HEK293 (cell line): ENCODE data around the gene GPX4.

Experiments
- CTCF ChIA-PET: fragments of 350-600 bp; formaldehyde crosslinking; extraction: SDS; loops from one replicate; lab custom pipeline; 2021; ENCODE audit warnings: antibody characterized with exemption; lab: Yijun Ruan, JAX
- POLR2A ChIA-PET: fragments of 300-600 bp; formaldehyde crosslinking; extraction: SDS; loops from one replicate; lab custom pipeline; 2020; ENCODE audit warnings: antibody characterized with exemption, inconsistent platforms; lab: Yijun Ruan, JAX
- H3K27ac ChIP-seq: fragments of 200-500 bp; sonication (Bioruptor generic); 2 replicates; pipeline ENCODE4 v1.5.1; 2014; ENCODE audit warnings: low read depth, low read length, control low read depth, inconsistent platforms; ENCODE audit errors: extremely low read depth
- H3K36me3 ChIP-seq, 2 experiments: fragments of 200-500 bp in 1 of 2; sonication (Bioruptor generic) in 1 of 2; 1 replicate in 1 of 2; 2 replicates in 1 of 2; pipeline ENCODE4 v1.5.1; 2014 to 2017; ENCODE audit warnings: inconsistent platforms in 2 of 2, low read length in 2 of 2; ENCODE audit not compliant: control insufficient read depth in 2 of 2, insufficient read depth in 1 of 2
- H3K4me1 ChIP-seq: fragments of 200-500 bp; sonication (Bioruptor generic); 2 replicates; pipeline ENCODE4 v1.5.1; 2014; ENCODE audit warnings: mild to moderate bottlenecking, low read length, inconsistent platforms; ENCODE audit not compliant: control insufficient read depth, insufficient read depth
- H3K4me3 ChIP-seq: 2 replicates; pipeline ENCODE4 v1.5.1; 2011; ENCODE audit warnings: low read depth, mild to moderate bottlenecking, control low read depth, low read length, moderate library complexity
- H3K9me3 ChIP-seq: fragments of 200-500 bp; sonication (Bioruptor generic); 2 replicates; pipeline ENCODE4 v1.5.1; 2014; ENCODE audit warnings: low read depth, low read length, inconsistent platforms; ENCODE audit not compliant: control insufficient read depth, insufficient read depth
- BCL11A ChIP-seq: fragments of 450-650 bp; formaldehyde crosslinking; IDR thresholded peaks from 2 replicates; pipeline ENCODE4 v1.5.1; 2016; ENCODE audit warnings: low read depth, missing biosample characterization, missing genetic modification characterization
- KLF16 ChIP-seq: fragments of 450-650 bp; formaldehyde crosslinking; IDR thresholded peaks from 2 replicates; pipeline ENCODE4 v1.5.1; 2017; ENCODE audit warnings: missing biosample characterization, missing genetic modification characterization
- KLF8 ChIP-seq: fragments of 450-650 bp; formaldehyde crosslinking; IDR thresholded peaks from 2 replicates; pipeline ENCODE4 v1.5.1; 2016; ENCODE audit warnings: missing biosample characterization, missing genetic modification characterization
- MZF1 ChIP-seq: fragments of 450-650 bp; formaldehyde crosslinking; IDR thresholded peaks from 2 replicates; pipeline ENCODE4 v1.5.1; 2017; ENCODE audit warnings: missing biosample characterization, missing genetic modification characterization, borderline replicate concordance
- OVOL3 ChIP-seq: fragments of 450-650 bp; formaldehyde crosslinking; IDR thresholded peaks from 2 replicates; pipeline ENCODE4 v1.5.1; 2016; ENCODE audit warnings: missing biosample characterization, missing genetic modification characterization
- REPIN1 ChIP-seq: fragments of 450-650 bp; formaldehyde crosslinking; IDR thresholded peaks from 2 replicates; pipeline ENCODE4 v1.5.1; 2017; ENCODE audit warnings: missing biosample characterization, missing genetic modification characterization, low read depth
- ZBTB1 ChIP-seq: fragments of 450-650 bp; formaldehyde crosslinking; IDR thresholded peaks from 2 replicates; pipeline ENCODE4 v1.5.1; 2016; ENCODE audit warnings: missing biosample characterization, missing genetic modification characterization
- ZNF133 ChIP-seq: fragments of 450-650 bp; formaldehyde crosslinking; IDR thresholded peaks from 2 replicates; pipeline ENCODE4 v1.5.1; 2016; ENCODE audit warnings: missing biosample characterization, missing genetic modification characterization
- ZNF155 ChIP-seq: fragments of 450-650 bp; formaldehyde crosslinking; IDR thresholded peaks from 2 replicates; pipeline ENCODE4 v1.5.1; 2016; ENCODE audit warnings: missing biosample characterization, missing genetic modification characterization
- ZNF169 ChIP-seq: fragments of 450-650 bp; formaldehyde crosslinking; IDR thresholded peaks from 2 replicates; pipeline ENCODE4 v1.5.1; 2016; ENCODE audit warnings: missing biosample characterization, missing genetic modification characterization
- ZNF354C ChIP-seq: fragments of 450-650 bp; formaldehyde crosslinking; IDR thresholded peaks from 2 replicates; pipeline ENCODE4 v1.5.1; 2016; ENCODE audit warnings: missing biosample characterization, missing genetic modification characterization, low read depth, borderline replicate concordance
- ZNF404 ChIP-seq: fragments of 450-650 bp; formaldehyde crosslinking; IDR thresholded peaks from 2 replicates; pipeline ENCODE4 v1.5.1; 2017; ENCODE audit warnings: missing biosample characterization, missing genetic modification characterization
- ZNF426 ChIP-seq: fragments of 450-650 bp; formaldehyde crosslinking; IDR thresholded peaks from 2 replicates; pipeline ENCODE4 v1.5.1; 2017; ENCODE audit warnings: missing biosample characterization, missing genetic modification characterization, mild to moderate bottlenecking, inconsistent platforms, moderate library complexity
- ZNF48 ChIP-seq: fragments of 450-650 bp; formaldehyde crosslinking; IDR thresholded peaks from 2 replicates; pipeline ENCODE4 v1.5.1; 2016; ENCODE audit warnings: missing biosample characterization, missing genetic modification characterization
- ZNF548 ChIP-seq: fragments of 450-650 bp; formaldehyde crosslinking; IDR thresholded peaks from 2 replicates; pipeline ENCODE4 v1.5.1; 2016; ENCODE audit warnings: missing biosample characterization, missing genetic modification characterization
- ZNF585B ChIP-seq: fragments of 450-650 bp; formaldehyde crosslinking; IDR thresholded peaks from 2 replicates; pipeline ENCODE4 v1.5.1; 2016; ENCODE audit warnings: missing biosample characterization, missing genetic modification characterization
- ZNF596 ChIP-seq: fragments of 450-650 bp; IDR thresholded peaks from 2 replicates; pipeline ENCODE4 v1.5.0; 2018; ENCODE audit warnings: missing biosample characterization, mild to moderate bottlenecking, missing genetic modification characterization, moderate library complexity
- ZNF660 ChIP-seq: fragments of 450-650 bp; IDR thresholded peaks from 2 replicates; pipeline ENCODE4 v1.5.1; 2018; ENCODE audit warnings: missing biosample characterization, mild to moderate bottlenecking, missing genetic modification characterization
- ZNF664 ChIP-seq: fragments of 450-650 bp; formaldehyde crosslinking; IDR thresholded peaks from 2 replicates; pipeline ENCODE4 v1.5.1; 2016; ENCODE audit warnings: missing biosample characterization, missing genetic modification characterization
- ZNF747 ChIP-seq: fragments of 450-650 bp; formaldehyde crosslinking; IDR thresholded peaks from 2 replicates; pipeline ENCODE4 v1.5.1; 2016; ENCODE audit warnings: missing biosample characterization, missing genetic modification characterization
- TF ChIP-seq, protein P1 (sequence below): fragments of 450-650 bp; formaldehyde crosslinking; IDR thresholded peaks from 2 replicates; pipeline ENCODE4 v1.5.1; 2016; ENCODE audit warnings: missing biosample characterization, missing genetic modification characterization
- TF ChIP-seq, protein P2 (sequence below): fragments of 450-650 bp; formaldehyde crosslinking; IDR thresholded peaks from 2 replicates; pipeline ENCODE4 v1.5.1; 2016; ENCODE audit warnings: missing biosample characterization, missing genetic modification characterization
- TF ChIP-seq, protein P3 (sequence below): fragments of 450-650 bp; formaldehyde crosslinking; IDR thresholded peaks from 2 replicates; pipeline ENCODE4 v1.5.1; 2017; ENCODE audit warnings: missing biosample characterization, missing genetic modification characterization
- TF ChIP-seq, protein P4 (sequence below): fragments of 450-650 bp; formaldehyde crosslinking; IDR thresholded peaks from 2 replicates; pipeline ENCODE4 v1.5.1; 2017; ENCODE audit warnings: missing biosample characterization, missing genetic modification characterization
- TF ChIP-seq, protein P5 (sequence below): fragments of 450-650 bp; formaldehyde crosslinking; IDR thresholded peaks from 2 replicates; pipeline ENCODE4 v1.5.1; 2016; ENCODE audit warnings: missing biosample characterization, missing genetic modification characterization
- TF ChIP-seq, protein P6 (sequence below): fragments of 450-650 bp; formaldehyde crosslinking; IDR thresholded peaks from 2 replicates; pipeline ENCODE4 v1.5.1; 2016; ENCODE audit warnings: missing biosample characterization, missing genetic modification characterization, low read depth

Gene GPX4

DNA sequence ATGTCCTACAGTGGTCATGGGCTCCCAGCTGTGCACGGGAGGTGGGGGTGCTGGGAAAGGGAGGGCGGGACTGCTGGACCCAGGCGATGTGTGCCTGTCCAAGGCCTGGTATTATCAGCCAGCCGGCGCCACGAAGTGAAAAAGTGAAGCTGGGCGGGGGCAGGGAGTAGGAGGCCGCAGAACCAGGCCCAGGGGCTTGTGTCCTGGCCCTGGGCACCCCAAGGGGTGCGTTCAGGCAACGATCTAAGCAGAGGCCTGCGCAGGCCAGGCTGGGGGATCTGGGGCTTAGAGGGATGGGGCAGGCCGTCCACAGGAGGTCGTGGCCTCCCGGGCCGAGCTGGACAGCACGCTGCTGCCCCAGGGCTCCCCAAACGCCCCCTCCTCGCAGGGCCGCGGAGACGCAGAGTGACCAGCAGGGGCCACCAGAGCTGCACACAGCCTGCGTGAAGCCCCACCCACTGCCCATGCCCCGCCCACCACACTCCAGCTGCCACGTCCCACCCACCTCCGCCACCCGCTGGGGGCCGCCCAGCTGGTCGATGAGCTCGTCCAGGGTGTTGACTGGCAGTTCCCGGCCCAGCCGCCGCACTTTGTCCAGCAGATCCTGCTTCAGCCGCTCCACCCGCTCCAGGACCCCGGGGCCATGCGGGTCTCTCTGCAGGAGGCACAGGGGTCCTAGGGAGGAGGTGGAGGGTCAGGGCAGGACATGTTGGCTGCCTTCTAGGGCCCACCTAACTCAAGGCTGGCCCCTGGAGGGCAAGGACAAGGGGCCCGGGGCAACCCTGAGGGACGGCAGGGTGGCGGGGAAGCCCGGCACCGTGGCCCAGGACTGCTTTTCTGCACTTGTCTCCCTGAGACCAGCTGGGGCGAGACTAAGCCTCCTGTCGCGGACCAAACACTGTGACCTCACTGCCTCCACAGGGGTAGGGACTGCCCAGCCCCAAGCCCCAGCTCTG, 9.5 kb downstream of the GPX4 start:
- ChIA-PET POLR2A (interaction anchor here (0.5 to 1.7 kb wide), 11 partner anchors 9 to 156 kb away, joined by 3 to 8 read pairs (median 4); partner anchors contain the start of genes ABCA7, CBARP, CIRBP and GPX4), CTCF (interaction anchor here (0.6 to 3.9 kb wide), 29 partner anchors 10 to 388 kb away, joined by 3 to 40 read pairs (median 4); partner anchors contain the start of genes CBARP, GPX4 and RNU6-2)
- H3K9me3 ChIP-seq = no peaks in the 10 kb centered on the region
- peaks cover 0 to 46% of the 10 kb centered on the region in 2 experiments; a peak in 1 of 3 replicates for H3K36me3 ChIP-seq
- H3K4me3 ChIP-seq = no peak overlapping the region
- H3K4me1 ChIP-seq = peaks cover 4% of the 10 kb centered on the region; the same call in 1 of the 2 replicates
- no peak overlapping the region for H3K27ac ChIP-seq
- TF ChIP-seq, protein P1, sequence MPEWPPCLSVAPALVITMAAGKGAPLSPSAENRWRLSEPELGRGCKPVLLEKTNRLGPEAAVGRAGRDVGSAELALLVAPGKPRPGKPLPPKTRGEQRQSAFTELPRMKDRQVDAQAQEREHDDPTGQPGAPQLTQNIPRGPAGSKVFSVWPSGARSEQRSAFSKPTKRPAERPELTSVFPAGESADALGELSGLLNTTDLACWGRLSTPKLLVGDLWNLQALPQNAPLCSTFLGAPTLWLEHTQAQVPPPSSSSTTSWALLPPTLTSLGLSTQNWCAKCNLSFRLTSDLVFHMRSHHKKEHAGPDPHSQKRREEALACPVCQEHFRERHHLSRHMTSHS (tag by site-specific recombination) = no peak
- no peak for TF ChIP-seq ZNF404 (tag by site-specific recombination)
- no peak for TF ChIP-seq ZNF747 (tag by site-specific recombination)
- no peak for TF ChIP-seq OVOL3 (tag by site-specific recombination)
- TF ChIP-seq, protein P2, sequence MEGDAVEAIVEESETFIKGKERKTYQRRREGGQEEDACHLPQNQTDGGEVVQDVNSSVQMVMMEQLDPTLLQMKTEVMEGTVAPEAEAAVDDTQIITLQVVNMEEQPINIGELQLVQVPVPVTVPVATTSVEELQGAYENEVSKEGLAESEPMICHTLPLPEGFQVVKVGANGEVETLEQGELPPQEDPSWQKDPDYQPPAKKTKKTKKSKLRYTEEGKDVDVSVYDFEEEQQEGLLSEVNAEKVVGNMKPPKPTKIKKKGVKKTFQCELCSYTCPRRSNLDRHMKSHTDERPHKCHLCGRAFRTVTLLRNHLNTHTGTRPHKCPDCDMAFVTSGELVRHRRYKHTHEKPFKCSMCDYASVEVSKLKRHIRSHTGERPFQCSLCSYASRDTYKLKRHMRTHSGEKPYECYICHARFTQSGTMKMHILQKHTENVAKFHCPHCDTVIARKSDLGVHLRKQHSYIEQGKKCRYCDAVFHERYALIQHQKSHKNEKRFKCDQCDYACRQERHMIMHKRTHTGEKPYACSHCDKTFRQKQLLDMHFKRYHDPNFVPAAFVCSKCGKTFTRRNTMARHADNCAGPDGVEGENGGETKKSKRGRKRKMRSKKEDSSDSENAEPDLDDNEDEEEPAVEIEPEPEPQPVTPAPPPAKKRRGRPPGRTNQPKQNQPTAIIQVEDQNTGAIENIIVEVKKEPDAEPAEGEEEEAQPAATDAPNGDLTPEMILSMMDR (tag by site-specific recombination) = peak; percentile 91
- TF ChIP-seq ZNF354C = no peak
- TF ChIP-seq ZBTB1 (tag by site-specific recombination) = no peak
- no peak for TF ChIP-seq ZNF155
- no peak for TF ChIP-seq ZNF48 (tag by site-specific recombination)
- TF ChIP-seq MZF1 (tag by site-specific recombination) = no peak
- no peak; the same call in 1 of the 2 replicates for TF ChIP-seq BCL11A (tag by site-specific recombination)
- TF ChIP-seq ZNF664 (tag by site-specific recombination) = no peak
- TF ChIP-seq, protein P3, sequence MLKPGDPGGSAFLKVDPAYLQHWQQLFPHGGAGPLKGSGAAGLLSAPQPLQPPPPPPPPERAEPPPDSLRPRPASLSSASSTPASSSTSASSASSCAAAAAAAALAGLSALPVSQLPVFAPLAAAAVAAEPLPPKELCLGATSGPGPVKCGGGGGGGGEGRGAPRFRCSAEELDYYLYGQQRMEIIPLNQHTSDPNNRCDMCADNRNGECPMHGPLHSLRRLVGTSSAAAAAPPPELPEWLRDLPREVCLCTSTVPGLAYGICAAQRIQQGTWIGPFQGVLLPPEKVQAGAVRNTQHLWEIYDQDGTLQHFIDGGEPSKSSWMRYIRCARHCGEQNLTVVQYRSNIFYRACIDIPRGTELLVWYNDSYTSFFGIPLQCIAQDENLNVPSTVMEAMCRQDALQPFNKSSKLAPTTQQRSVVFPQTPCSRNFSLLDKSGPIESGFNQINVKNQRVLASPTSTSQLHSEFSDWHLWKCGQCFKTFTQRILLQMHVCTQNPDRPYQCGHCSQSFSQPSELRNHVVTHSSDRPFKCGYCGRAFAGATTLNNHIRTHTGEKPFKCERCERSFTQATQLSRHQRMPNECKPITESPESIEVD (tag by site-specific recombination) = no peak
- peak; percentile 58; the same call in 1 of the 2 replicates for TF ChIP-seq ZNF660 (tag by site-specific recombination)
- TF ChIP-seq KLF16 (tag by site-specific recombination) = peak; percentile 98
- no peak for TF ChIP-seq ZNF585B
- peak; percentile 72 for TF ChIP-seq KLF8 (tag by site-specific recombination)
- no peak for TF ChIP-seq ZNF596 (tag by site-specific recombination)
- TF ChIP-seq ZNF133 (tag by site-specific recombination) = no peak
- TF ChIP-seq, protein P4, sequence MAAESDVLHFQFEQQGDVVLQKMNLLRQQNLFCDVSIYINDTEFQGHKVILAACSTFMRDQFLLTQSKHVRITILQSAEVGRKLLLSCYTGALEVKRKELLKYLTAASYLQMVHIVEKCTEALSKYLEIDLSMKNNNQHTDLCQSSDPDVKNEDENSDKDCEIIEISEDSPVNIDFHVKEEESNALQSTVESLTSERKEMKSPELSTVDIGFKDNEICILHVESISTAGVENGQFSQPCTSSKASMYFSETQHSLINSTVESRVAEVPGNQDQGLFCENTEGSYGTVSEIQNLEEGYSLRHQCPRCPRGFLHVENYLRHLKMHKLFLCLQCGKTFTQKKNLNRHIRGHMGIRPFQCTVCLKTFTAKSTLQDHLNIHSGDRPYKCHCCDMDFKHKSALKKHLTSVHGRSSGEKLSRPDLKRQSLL (tag by site-specific recombination) = no peak
- TF ChIP-seq, protein P5, sequence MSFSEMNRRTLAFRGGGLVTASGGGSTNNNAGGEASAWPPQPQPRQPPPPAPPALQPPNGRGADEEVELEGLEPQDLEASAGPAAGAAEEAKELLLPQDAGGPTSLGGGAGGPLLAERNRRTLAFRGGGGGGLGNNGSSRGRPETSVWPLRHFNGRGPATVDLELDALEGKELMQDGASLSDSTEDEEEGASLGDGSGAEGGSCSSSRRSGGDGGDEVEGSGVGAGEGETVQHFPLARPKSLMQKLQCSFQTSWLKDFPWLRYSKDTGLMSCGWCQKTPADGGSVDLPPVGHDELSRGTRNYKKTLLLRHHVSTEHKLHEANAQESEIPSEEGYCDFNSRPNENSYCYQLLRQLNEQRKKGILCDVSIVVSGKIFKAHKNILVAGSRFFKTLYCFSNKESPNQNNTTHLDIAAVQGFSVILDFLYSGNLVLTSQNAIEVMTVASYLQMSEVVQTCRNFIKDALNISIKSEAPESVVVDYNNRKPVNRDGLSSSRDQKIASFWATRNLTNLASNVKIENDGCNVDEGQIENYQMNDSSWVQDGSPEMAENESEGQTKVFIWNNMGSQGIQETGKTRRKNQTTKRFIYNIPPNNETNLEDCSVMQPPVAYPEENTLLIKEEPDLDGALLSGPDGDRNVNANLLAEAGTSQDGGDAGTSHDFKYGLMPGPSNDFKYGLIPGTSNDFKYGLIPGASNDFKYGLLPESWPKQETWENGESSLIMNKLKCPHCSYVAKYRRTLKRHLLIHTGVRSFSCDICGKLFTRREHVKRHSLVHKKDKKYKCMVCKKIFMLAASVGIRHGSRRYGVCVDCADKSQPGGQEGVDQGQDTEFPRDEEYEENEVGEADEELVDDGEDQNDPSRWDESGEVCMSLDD = peak; percentile 94
- TF ChIP-seq REPIN1 (tag by site-specific recombination) = no peak
- TF ChIP-seq ZNF548 (tag by site-specific recombination) = no peak
- TF ChIP-seq, protein P6, sequence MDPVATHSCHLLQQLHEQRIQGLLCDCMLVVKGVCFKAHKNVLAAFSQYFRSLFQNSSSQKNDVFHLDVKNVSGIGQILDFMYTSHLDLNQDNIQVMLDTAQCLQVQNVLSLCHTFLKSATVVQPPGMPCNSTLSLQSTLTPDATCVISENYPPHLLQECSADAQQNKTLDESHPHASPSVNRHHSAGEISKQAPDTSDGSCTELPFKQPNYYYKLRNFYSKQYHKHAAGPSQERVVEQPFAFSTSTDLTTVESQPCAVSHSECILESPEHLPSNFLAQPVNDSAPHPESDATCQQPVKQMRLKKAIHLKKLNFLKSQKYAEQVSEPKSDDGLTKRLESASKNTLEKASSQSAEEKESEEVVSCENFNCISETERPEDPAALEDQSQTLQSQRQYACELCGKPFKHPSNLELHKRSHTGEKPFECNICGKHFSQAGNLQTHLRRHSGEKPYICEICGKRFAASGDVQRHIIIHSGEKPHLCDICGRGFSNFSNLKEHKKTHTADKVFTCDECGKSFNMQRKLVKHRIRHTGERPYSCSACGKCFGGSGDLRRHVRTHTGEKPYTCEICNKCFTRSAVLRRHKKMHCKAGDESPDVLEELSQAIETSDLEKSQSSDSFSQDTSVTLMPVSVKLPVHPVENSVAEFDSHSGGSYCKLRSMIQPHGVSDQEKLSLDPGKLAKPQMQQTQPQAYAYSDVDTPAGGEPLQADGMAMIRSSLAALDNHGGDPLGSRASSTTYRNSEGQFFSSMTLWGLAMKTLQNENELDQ (tag by site-specific recombination) = no peak
- TF ChIP-seq ZNF426 (tag by site-specific recombination) = no peak
- TF ChIP-seq ZNF169 = no peak
